ENCODE results near the gene FHIT. TPM values are rescaled to one million over a fixed set of nuclear protein-coding genes. Genes with fewer than 3 reads are reported as not detected.

The FHIT gene
- total and polyA plus RNA-seq, 4 donors: 2.1 to 14.7 (median 6.6) TPM

DNA sequence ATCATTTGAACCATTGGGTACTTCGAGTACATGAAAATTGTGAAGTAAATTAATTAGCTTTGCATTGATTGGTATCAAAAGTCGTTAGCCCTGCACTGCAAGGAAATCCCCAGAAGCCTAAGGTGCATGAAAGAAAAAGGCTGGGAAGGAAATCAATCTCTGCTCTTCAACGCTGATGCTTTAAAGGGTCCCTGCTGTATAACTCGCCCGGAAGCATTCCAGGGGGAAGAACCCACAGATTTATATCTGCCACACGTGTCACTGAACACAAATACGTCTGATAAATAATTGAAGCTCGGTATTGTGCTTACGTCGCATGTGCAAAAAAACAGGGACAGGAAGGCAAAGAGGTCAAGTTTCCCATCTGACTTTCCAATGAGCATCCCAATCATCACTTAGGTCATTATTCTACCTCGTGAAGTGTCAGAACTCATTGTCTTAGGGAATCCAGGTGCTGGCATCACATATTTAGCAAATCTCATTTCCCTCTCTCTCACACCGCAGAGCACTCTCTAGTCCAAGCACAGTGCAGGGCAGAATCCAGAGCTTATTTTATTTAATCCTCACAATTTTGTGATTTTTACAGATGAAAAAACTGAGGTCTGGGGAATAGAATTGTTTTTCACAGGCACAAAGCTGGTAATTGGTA is 1397.1 kb downstream of the FHIT start:
- Histone ChIP-seq H3K36me3 (ENCODE audit: control insufficient read depth in 4 of 4, insufficient read depth in 3 of 4, low read depth in 1 of 4, low read length in 3 of 4) (no peaks in the 10 kb centered on the region), H3K4me3 (ENCODE audit: low read depth in 1 of 3, low read length in 3 of 3) (no peak overlapping the region), H3K9ac (ENCODE audit: low read depth in 1 of 2, low read length in 2 of 2) (no peak overlapping the region), H3K27me3 (ENCODE audit: control insufficient read depth in 4 of 4, insufficient read depth in 4 of 4, low read length in 3 of 4) (no peaks in the 10 kb centered on the region), H3K9me3 (ENCODE audit: control insufficient read depth in 4 of 4, low read length in 3 of 4) (no peaks in the 10 kb centered on the region), H3K27ac (ENCODE audit: low read depth in 1 of 2, low read length in 2 of 2) (no peak overlapping the region), H3K4me1 (ENCODE audit: control insufficient read depth in 4 of 4, insufficient read depth in 4 of 4, low read length in 3 of 4) (no peaks in the 10 kb centered on the region)
- 92% methylated on average over 12 of the region's 12 CpGs for WGBS
- DNase-seq (ENCODE audit: low spot score): no peak
- TF ChIP-seq, protein P1, sequence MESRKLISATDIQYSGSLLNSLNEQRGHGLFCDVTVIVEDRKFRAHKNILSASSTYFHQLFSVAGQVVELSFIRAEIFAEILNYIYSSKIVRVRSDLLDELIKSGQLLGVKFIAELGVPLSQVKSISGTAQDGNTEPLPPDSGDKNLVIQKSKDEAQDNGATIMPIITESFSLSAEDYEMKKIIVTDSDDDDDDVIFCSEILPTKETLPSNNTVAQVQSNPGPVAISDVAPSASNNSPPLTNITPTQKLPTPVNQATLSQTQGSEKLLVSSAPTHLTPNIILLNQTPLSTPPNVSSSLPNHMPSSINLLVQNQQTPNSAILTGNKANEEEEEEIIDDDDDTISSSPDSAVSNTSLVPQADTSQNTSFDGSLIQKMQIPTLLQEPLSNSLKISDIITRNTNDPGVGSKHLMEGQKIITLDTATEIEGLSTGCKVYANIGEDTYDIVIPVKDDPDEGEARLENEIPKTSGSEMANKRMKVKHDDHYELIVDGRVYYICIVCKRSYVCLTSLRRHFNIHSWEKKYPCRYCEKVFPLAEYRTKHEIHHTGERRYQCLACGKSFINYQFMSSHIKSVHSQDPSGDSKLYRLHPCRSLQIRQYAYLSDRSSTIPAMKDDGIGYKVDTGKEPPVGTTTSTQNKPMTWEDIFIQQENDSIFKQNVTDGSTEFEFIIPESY (IDR thresholded peaks at IDR 0.05): no peak
- no peak for TF ChIP-seq TAF1 (conservative IDR thresholded peaks at IDR 0.05)

DNA sequence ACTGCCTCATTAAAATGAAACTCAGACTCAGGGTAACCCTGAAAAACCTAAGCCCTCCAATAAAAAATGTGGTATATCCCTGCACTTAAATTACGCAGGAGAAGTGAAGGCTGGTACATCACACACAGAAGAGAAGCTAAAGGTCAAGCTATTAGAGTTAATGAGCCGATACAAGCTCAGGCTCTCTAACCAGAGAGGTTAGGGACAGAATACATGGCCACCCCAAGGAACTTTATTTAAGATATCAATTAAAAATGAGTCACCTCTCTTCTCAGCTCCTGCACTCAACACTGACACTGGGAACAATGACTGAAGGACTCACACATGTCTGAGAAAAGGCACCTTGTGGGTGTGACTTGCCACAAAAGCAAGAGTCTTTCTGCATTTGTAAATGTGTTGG is 1400.8 kb downstream of the FHIT start:
- Histone ChIP-seq H3K9me3 (ENCODE audit: control insufficient read depth in 4 of 4, low read length in 3 of 4) (no peaks in the 10 kb centered on the region), H3K27ac (ENCODE audit: low read depth in 1 of 2, low read length in 2 of 2) (no peak overlapping the region), H3K27me3 (ENCODE audit: control insufficient read depth in 4 of 4, insufficient read depth in 4 of 4, low read length in 3 of 4) (no peaks in the 10 kb centered on the region), H3K36me3 (ENCODE audit: control insufficient read depth in 4 of 4, insufficient read depth in 3 of 4, low read depth in 1 of 4, low read length in 3 of 4) (no peaks in the 10 kb centered on the region), H3K9ac (ENCODE audit: low read depth in 1 of 2, low read length in 2 of 2) (no peak overlapping the region), H3K4me3 (ENCODE audit: low read depth in 1 of 3, low read length in 3 of 3) (no peak overlapping the region), H3K4me1 (ENCODE audit: control insufficient read depth in 4 of 4, insufficient read depth in 4 of 4, low read length in 3 of 4) (no peaks in the 10 kb centered on the region)
- 90% methylated on average over 2 of the region's 2 CpGs for WGBS
- DNase-seq (ENCODE audit: low spot score): no peak
- TF ChIP-seq FOXA2 (IDR thresholded peaks at IDR 0.05) (no peak), TAF1 (conservative IDR thresholded peaks at IDR 0.05) (no peak), RAD21 (IDR thresholded peaks at IDR 0.05) (no peak), SP1 (IDR thresholded peaks at IDR 0.05) (no peak), MAX (IDR thresholded peaks at IDR 0.05) (no peak), FOXA1 (IDR thresholded peaks at IDR 0.05) (no peak), RXRA (IDR thresholded peaks at IDR 0.05) (no peak), HNF4G (IDR thresholded peaks at IDR 0.05) (no peak), JUND (IDR thresholded peaks at IDR 0.05) (no peak), NR2F2 (IDR thresholded peaks at IDR 0.05) (no peak)
- TF ChIP-seq, protein P2, sequence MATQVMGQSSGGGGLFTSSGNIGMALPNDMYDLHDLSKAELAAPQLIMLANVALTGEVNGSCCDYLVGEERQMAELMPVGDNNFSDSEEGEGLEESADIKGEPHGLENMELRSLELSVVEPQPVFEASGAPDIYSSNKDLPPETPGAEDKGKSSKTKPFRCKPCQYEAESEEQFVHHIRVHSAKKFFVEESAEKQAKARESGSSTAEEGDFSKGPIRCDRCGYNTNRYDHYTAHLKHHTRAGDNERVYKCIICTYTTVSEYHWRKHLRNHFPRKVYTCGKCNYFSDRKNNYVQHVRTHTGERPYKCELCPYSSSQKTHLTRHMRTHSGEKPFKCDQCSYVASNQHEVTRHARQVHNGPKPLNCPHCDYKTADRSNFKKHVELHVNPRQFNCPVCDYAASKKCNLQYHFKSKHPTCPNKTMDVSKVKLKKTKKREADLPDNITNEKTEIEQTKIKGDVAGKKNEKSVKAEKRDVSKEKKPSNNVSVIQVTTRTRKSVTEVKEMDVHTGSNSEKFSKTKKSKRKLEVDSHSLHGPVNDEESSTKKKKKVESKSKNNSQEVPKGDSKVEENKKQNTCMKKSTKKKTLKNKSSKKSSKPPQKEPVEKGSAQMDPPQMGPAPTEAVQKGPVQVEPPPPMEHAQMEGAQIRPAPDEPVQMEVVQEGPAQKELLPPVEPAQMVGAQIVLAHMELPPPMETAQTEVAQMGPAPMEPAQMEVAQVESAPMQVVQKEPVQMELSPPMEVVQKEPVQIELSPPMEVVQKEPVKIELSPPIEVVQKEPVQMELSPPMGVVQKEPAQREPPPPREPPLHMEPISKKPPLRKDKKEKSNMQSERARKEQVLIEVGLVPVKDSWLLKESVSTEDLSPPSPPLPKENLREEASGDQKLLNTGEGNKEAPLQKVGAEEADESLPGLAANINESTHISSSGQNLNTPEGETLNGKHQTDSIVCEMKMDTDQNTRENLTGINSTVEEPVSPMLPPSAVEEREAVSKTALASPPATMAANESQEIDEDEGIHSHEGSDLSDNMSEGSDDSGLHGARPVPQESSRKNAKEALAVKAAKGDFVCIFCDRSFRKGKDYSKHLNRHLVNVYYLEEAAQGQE (IDR thresholded peaks at IDR 0.05): no peak
- TF ChIP-seq, protein P3, sequence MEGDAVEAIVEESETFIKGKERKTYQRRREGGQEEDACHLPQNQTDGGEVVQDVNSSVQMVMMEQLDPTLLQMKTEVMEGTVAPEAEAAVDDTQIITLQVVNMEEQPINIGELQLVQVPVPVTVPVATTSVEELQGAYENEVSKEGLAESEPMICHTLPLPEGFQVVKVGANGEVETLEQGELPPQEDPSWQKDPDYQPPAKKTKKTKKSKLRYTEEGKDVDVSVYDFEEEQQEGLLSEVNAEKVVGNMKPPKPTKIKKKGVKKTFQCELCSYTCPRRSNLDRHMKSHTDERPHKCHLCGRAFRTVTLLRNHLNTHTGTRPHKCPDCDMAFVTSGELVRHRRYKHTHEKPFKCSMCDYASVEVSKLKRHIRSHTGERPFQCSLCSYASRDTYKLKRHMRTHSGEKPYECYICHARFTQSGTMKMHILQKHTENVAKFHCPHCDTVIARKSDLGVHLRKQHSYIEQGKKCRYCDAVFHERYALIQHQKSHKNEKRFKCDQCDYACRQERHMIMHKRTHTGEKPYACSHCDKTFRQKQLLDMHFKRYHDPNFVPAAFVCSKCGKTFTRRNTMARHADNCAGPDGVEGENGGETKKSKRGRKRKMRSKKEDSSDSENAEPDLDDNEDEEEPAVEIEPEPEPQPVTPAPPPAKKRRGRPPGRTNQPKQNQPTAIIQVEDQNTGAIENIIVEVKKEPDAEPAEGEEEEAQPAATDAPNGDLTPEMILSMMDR (IDR thresholded peaks at IDR 0.05; ENCODE audit: low read depth, low read length, missing input control): no peak

All from liver (tissue), 9 donors.